ENCODE results near the gene RBCK1.

RBCK1 gene

GRCh38 chr20:436476-436875 lies 28.4 kb downstream of the RBCK1 start:
- no peak for DNase-seq
- Histone ChIP-seq H3K4me3 (ENCODE audit: low read depth, low read length) (no peak overlapping the region), H3K4me1 (no peaks in the 10 kb centered on the region), H3K27me3 (no peaks in the 10 kb centered on the region), H3K36me3 (peaks cover 14% of the 10 kb centered on the region), H3K9me3 (no peaks in the 10 kb centered on the region)
- TF ChIP-seq CTCF (IDR thresholded peaks at IDR 0.05; ENCODE audit: low read depth, low read length) = no peak

- Histone ChIP-seq H3K4me1 (no peaks in the 10 kb centered on the region), H3K36me3 (peaks cover 14% of the 10 kb centered on the region), H3K4me3 (ENCODE audit: low read depth, low read length) (no peak overlapping the region), H3K9me3 (no peaks in the 10 kb centered on the region), H3K27me3 (no peaks in the 10 kb centered on the region)
- no peak for DNase-seq
- no peak for TF ChIP-seq CTCF (IDR thresholded peaks at IDR 0.05; ENCODE audit: low read depth, low read length)
Measured at GRCh38 chr20:437787-438486, 29.8 kb downstream of the RBCK1 start.

DNA sequence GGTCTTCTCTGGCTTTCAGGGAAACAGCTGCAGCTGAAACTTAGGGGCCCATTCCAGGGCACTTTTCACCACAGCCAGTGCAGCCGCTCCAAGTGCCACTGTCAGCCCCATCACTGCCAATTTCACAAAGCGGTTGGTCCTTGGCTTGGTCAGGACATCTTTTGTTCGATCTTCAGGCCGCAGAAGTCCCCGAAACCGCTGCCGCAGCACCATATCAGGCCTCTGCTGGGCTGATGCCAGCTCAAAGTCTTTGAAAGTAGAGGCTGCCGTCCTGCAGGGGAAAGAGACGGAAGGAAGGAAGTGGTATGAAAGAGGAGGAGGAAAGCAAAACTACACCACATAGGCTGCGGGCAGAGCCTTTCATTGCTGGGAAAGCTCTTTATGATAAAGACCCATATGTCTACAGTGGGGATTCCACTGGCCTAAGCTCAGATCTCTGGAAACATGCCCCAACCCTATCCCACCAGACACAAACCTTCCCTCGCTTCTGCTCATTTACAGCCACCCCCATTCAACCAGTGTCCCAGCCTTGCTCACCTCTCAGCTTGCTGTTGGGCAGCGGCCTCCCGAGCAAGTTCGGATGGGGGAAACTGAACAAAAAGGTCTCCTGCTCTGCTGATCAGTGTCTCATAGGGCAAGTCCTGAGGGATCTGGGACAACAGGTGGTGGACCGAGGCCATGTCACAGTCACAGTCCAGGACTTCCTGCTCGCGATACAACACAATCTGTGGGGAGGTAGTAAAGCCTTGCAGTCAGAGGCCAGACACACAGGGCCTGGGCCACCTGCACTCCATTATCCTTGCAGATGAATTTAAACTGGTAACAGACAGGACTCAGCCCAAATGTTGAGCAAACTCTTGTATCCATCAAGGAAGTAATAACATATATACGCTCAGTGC lies 30.7 kb downstream of the RBCK1 start:
- Histone ChIP-seq H3K4me1 (no peaks in the 10 kb centered on the region), H3K4me3 (ENCODE audit: low read depth, low read length) (no peak overlapping the region), H3K36me3 (peaks cover 14% of the 10 kb centered on the region), H3K9me3 (no peaks in the 10 kb centered on the region), H3K27me3 (no peaks in the 10 kb centered on the region)
- no peak for TF ChIP-seq CTCF (IDR thresholded peaks at IDR 0.05; ENCODE audit: low read depth, low read length)
- no peak for DNase-seq

DNA sequence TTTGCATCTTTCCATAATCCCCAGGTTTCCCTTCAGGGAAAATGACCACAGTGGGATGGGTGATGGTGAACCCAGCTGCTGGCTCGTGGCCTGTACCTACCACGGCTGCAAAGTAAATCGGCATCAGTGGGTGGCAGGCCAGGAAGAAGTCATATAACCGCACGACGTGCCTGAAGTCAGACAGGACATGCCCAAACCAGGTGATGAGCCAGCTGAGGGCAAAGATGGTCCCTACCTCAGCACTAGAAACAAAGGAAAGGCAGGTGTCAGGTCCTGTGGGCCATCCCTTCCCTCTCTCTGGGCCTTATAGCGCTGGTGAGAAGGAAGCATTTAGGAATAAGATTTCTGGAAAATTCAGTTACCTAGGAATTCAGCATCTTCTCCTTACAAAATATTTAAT lies 32.0 kb downstream of the RBCK1 start:
- peaks cover 14% of the 10 kb centered on the region for H3K36me3 ChIP-seq
- no peak for DNase-seq
- no peak for TF ChIP-seq CTCF (IDR thresholded peaks at IDR 0.05; ENCODE audit: low read depth, low read length)
- no peaks in the 10 kb centered on the region for H3K4me1 ChIP-seq
- no peaks in the 10 kb centered on the region for H3K9me3 ChIP-seq
- H3K27me3 ChIP-seq = no peaks in the 10 kb centered on the region
- H3K4me3 ChIP-seq (ENCODE audit: low read depth, low read length) = no peak overlapping the region

DNA sequence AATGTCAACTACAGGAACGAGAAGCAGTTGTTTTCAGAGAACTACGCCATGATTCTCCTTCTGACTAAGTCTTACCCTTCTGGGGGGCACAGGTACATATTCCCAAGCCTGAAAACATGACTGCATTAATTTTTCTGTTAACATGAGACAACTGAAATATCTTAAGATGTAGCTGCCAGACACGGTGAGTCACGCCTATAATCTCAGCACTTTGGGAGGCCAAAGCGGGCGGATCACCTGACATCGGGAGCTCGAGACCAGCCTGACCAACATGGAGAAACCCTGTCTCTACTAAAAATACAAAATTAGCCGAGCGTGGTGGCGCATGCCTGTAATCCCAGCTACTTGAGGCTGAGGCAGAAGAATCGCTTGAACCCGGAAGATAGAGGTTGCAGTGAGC lies 32.5 kb downstream of the RBCK1 start:
- Histone ChIP-seq H3K4me3 (ENCODE audit: low read depth, low read length) (no peak overlapping the region), H3K36me3 (peaks cover 14% of the 10 kb centered on the region), H3K27me3 (no peaks in the 10 kb centered on the region), H3K4me1 (no peaks in the 10 kb centered on the region), H3K9me3 (no peaks in the 10 kb centered on the region)
- TF ChIP-seq CTCF (IDR thresholded peaks at IDR 0.05; ENCODE audit: low read depth, low read length) = no peak
- DNase-seq = no peak
